Upper lobe of right lung (tissue), 1 donor: ENCODE results near the gene NTRK3. TPM values are rescaled to one million over a fixed set of nuclear protein-coding genes. Genes with fewer than 3 reads are reported as not detected.
"Not testable (repeated sequence)": the region's sequence is repeated elsewhere in the genome, so short reads cannot be mapped to it uniquely, and the experiment has no call there.

Source experiments
- ATAC-seq: fragments of 200-7000 bp; cut with Tn5 transposase; one replicate; pipeline ENCODE4 v1.9.1; 2020; ENCODE audit warnings: mild to moderate bottlenecking, moderate library complexity
- DNase-seq: peaks from one replicate; pipeline ENCODE4 v3.0.0-alpha.2; 2020
- H3K27ac ChIP-seq: fragments of 200-600 bp; one replicate; pipeline ENCODE4 v1.8.0; 2022
- H3K27me3 ChIP-seq: fragments of 200-600 bp; one replicate; pipeline ENCODE4 v1.8.0; 2022; ENCODE audit warnings: mild to moderate bottlenecking
- H3K36me3 ChIP-seq: fragments of 200-600 bp; one replicate; pipeline ENCODE4 v1.8.0; 2022
- H3K4me1 ChIP-seq: fragments of 200-600 bp; one replicate; pipeline ENCODE4 v1.8.0; 2022
- H3K4me3 ChIP-seq: fragments of 200-600 bp; one replicate; pipeline ENCODE4 v1.8.0; 2022; ENCODE audit warnings: mild to moderate bottlenecking
- H3K9me3 ChIP-seq: fragments of 200-600 bp; one replicate; pipeline ENCODE4 v1.8.0; 2022
- intact Hi-C: fragments of 100-400 bp; cut with DNase I; formaldehyde crosslinking; loops from one replicate; pipeline ENCODE4 v1.11.0; 2022
- total RNA-seq: library from RNA; stranded (reverse); fragmentation: NEBNext Ultra II Directional; extraction: Animal tissue kit (Norgen Biotek cat#: 25700); gene quantifications from one replicate; pipeline ENCODE4 v1.2.1, GENCODE V29; 2021
- TF ChIP-seq, protein P1 (sequence below): fragments of 200-600 bp; IDR thresholded peaks from one replicate; pipeline ENCODE4 v1.8.0; 2022; ENCODE audit warnings: antibody characterized with exemption
- donor health status: DM: no; HTN: yes; CAD: no; lungs with severe emphysema.

Gene NTRK3
- total RNA-seq, 1 donor from 2014 or later: 2.8 TPM

DNA sequence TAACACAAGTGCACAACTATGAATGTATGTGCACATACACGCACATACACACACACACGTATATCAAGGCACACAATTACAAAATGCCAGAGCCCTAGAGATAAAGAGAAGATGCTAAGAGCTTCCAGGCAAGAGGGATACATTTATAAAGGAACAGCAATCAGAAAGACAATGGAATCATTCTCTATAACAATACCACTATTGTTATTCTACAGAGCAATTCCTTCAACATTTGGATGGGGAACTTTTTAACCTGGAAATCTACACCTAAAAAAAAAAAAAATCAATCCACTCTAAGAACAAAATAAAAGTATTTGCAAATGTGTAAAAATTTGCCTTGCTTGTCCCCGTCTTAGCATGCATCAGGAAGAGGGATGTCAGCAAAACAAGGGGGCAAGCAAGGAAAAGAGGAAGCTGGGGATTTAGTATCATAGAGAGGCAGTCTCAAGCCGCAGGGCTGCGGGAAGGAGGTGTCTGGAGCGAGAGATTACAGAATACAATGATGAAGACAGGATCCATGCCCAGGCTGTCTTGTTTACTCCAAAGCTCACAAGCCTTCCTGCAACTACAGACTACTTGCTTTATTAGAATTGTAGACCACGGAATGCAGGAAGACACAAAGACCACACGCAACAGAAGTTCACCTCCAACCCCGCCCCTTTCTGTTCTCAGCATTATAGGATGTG, 220.2 kb downstream of the NTRK3 start:
- H3K4me1 ChIP-seq: no peaks in the 10 kb centered on the region
- no peaks in the 10 kb centered on the region for H3K36me3 ChIP-seq
- no peaks in the 10 kb centered on the region for H3K27me3 ChIP-seq
- intact Hi-C loops: no loop called here
- no peak overlapping the region for H3K27ac ChIP-seq
- DNase-seq (no peak), ATAC-seq (no peak)
- no peaks in the 10 kb centered on the region for H3K9me3 ChIP-seq
- H3K4me3 ChIP-seq: no peak overlapping the region
- TF ChIP-seq, protein P1, sequence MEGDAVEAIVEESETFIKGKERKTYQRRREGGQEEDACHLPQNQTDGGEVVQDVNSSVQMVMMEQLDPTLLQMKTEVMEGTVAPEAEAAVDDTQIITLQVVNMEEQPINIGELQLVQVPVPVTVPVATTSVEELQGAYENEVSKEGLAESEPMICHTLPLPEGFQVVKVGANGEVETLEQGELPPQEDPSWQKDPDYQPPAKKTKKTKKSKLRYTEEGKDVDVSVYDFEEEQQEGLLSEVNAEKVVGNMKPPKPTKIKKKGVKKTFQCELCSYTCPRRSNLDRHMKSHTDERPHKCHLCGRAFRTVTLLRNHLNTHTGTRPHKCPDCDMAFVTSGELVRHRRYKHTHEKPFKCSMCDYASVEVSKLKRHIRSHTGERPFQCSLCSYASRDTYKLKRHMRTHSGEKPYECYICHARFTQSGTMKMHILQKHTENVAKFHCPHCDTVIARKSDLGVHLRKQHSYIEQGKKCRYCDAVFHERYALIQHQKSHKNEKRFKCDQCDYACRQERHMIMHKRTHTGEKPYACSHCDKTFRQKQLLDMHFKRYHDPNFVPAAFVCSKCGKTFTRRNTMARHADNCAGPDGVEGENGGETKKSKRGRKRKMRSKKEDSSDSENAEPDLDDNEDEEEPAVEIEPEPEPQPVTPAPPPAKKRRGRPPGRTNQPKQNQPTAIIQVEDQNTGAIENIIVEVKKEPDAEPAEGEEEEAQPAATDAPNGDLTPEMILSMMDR: no peak

DNA sequence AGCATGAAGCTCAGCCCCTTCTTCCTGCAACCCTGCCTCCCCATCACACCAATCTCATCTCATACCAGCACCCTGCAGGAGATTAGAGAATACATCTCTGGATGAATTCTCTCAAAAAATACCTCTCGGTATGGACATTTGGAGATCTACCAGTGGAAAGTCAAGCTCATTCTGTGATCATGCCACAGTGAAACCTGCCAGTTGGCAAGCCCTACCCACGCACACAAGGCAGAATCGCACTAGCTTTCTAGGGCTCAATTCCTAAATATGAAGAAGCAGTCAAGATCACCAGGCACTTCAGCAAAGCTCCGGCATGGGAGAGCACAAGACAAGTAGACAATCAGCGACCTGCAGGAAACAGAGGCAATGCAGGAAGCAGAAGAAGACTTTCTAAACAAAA, 221.2 kb downstream of the NTRK3 start:
- intact Hi-C loops: no loop called here
- Histone ChIP-seq H3K27ac (no peak overlapping the region), H3K4me1 (no peaks in the 10 kb centered on the region), H3K27me3 (no peaks in the 10 kb centered on the region), H3K36me3 (no peaks in the 10 kb centered on the region), H3K4me3 (no peak overlapping the region), H3K9me3 (no peaks in the 10 kb centered on the region)
- no peak for DNase-seq
- TF ChIP-seq, protein P1: no peak
- no peak for ATAC-seq

DNA sequence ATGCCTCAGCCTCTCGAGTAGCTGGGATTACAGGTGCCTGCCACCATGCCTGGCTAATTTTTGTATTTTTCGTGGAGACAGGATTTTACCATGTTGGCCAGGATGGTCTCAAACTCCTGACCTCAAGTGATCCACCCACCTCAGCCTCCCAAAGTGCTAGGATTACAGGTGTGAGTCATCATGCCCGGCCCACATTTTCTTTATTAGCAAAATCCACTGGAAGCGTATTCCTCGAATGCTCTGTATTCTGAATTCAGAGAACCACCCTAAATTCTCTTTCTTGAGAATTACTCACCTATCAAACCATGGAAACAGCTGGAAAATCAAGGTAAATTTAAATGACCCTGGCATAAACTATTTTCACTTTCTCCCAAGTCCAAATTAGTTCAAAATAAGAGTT, 223.1 kb downstream of the NTRK3 start:
- H3K27me3 ChIP-seq, DNase-seq, intact Hi-C loops, H3K36me3 ChIP-seq, ATAC-seq, H3K4me3 ChIP-seq, H3K4me1 ChIP-seq, H3K9me3 ChIP-seq, H3K27ac ChIP-seq: not testable (repeated sequence)

DNA sequence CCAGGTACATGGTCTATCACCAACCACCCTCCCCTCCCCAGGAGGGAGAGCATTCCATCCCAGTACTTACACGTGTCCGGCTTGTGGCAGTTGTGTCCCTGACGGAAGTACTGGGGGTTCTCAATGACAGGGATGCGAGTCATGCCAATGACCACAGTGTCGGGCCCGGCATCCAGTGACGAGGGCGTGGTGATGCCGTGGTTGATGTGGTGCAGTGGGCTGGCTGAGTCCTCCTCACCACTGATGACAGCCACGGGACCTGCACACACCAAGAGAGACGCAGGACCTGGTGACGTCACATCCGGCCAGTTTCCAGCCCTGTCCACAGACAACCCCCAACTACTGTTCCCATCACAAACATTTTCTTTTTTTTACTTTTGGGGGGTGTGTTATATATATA, 223.8 kb downstream of the NTRK3 start:
- intact Hi-C loops: no loop called here
- TF ChIP-seq, protein P1: no peak
- ATAC-seq: no peak
- no peaks in the 10 kb centered on the region for H3K4me1 ChIP-seq
- H3K36me3 ChIP-seq: no peaks in the 10 kb centered on the region
- DNase-seq: no peak
- no peak overlapping the region for H3K4me3 ChIP-seq
- H3K9me3 ChIP-seq: no peaks in the 10 kb centered on the region
- no peaks in the 10 kb centered on the region for H3K27me3 ChIP-seq
- H3K27ac ChIP-seq: no peak overlapping the region

DNA sequence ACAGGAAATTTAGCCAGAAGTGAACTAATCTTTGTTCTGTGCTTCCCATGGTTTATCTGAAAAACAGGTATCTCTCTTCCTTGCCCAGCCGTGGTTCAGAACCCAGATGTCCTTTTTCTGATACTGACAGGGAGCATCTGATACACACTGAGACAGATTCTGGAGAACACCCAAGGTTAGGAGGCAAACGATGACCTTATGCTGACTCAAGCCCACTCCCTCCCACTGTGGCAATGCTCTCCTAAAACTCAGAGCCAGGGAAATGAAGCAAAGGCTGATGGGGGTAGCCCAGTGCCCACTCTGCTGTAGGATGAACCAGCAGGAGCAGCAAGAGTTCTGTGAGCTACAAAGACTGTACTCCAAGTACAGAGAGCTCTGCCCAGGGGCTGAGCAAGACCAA, 225.1 kb downstream of the NTRK3 start:
- Histone ChIP-seq H3K36me3 (no peaks in the 10 kb centered on the region), H3K4me1 (no peaks in the 10 kb centered on the region), H3K9me3 (no peaks in the 10 kb centered on the region), H3K4me3 (no peak overlapping the region), H3K27ac (no peak overlapping the region), H3K27me3 (no peaks in the 10 kb centered on the region)
- intact Hi-C loops: no loop called here
- ATAC-seq (no peak), DNase-seq (no peak)
- TF ChIP-seq, protein P1: no peak

DNA sequence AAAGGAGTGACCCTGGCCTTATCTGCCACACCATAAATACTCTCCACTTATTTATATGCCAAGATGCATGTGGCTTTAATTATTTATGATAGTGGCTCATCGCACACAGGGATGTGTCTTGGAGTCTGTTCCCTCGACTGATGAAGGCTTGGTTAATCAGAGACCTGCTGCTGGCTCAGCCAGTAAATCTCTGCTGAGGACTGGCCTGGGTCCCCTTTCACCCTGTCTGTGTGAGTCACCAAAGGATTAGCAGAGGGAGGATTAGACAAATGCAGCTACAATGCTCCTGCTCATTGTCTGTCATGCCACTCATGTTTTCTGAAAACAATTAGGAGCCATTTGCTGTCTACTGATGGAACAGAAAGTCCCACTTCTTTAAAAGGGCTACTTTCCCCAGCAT, 226.8 kb downstream of the NTRK3 start:
- H3K36me3 ChIP-seq: no peaks in the 10 kb centered on the region
- H3K4me3 ChIP-seq: no peak overlapping the region
- no peaks in the 10 kb centered on the region for H3K9me3 ChIP-seq
- no peaks in the 10 kb centered on the region for H3K27me3 ChIP-seq
- H3K4me1 ChIP-seq: no peaks in the 10 kb centered on the region
- no peak for ATAC-seq
- TF ChIP-seq, protein P1: no peak
- intact Hi-C loops: no loop called here
- no peak for DNase-seq
- H3K27ac ChIP-seq: no peak overlapping the region
